ENCODE data around the gene NXN.
"Not testable (repeated sequence)": the region's sequence is repeated elsewhere in the genome, so short reads cannot be mapped to it uniquely, and the experiment has no call there.

NXN gene

GRCh38 chr17:978103-979093 lies 1.2 kb downstream of the NXN start:
- no peak for DNase-seq

GRCh38 chr17:977166-977565 lies 2.4 kb downstream of the NXN start:
- DNase-seq = no peak

- DNase-seq = no peak
Measured at GRCh38 chr17:976312-976711, 3.3 kb downstream of the NXN start.

GRCh38 chr17:975371-975915 lies 4.1 kb downstream of the NXN start:
- DNase-seq = no peak

- DNase-seq = not testable (repeated sequence)
Measured at GRCh38 chr17:974778-975177, 4.8 kb downstream of the NXN start.

GRCh38 chr17:973053-973452 lies 6.5 kb downstream of the NXN start:
- DNase-seq = no peak

- not testable (repeated sequence) for DNase-seq
Measured at GRCh38 chr17:971861-972260, 7.7 kb downstream of the NXN start.

- DNase-seq = no peak
Measured at GRCh38 chr17:970364-970763, 9.2 kb downstream of the NXN start.

GRCh38 chr17:969811-970355 lies 9.7 kb downstream of the NXN start:
- DNase-seq = no peak

- no peak for DNase-seq
Measured at GRCh38 chr17:968812-969730, 10.5 kb downstream of the NXN start.

GRCh38 chr17:967122-967521 lies 12.5 kb downstream of the NXN start:
- no peak for DNase-seq

GRCh38 chr17:965311-965989 lies 14.1 kb downstream of the NXN start:
- DNase-seq = no peak

- no peak for DNase-seq
Measured at GRCh38 chr17:964876-965275, 14.7 kb downstream of the NXN start.

- DNase-seq = no peak
Measured at GRCh38 chr17:962670-963069, 16.9 kb downstream of the NXN start.

GRCh38 chr17:962166-962565 lies 17.4 kb downstream of the NXN start:
- no peak for DNase-seq

GRCh38 chr17:958712-959451 lies 20.7 kb downstream of the NXN start:
- no peak for DNase-seq

- no peak for DNase-seq
Measured at GRCh38 chr17:957856-958421, 21.6 kb downstream of the NXN start.

- DNase-seq = no peak
Measured at GRCh38 chr17:956905-957304, 22.7 kb downstream of the NXN start.

- DNase-seq = no peak
Measured at GRCh38 chr17:954431-955164, 25.0 kb downstream of the NXN start.

GRCh38 chr17:953767-954166 lies 25.8 kb downstream of the NXN start:
- DNase-seq = no peak

Measured in activated gamma-delta T cell (primary cell).